Vagina (tissue), 2 donors: Measurements from ENCODE around the gene ARAP1.

Source experiments
- POLR2AphosphoS5 ChIP-seq, 2 donors: sonication (generic); formaldehyde crosslinking; IDR thresholded peaks; one replicate each; pipeline ENCODE4 v1.9.0; 2017; ENCODE audit warnings: antibody characterized with exemption in 2 of 2, mild to moderate bottlenecking in 2 of 2, low read depth in 1 of 2; ENCODE audit not compliant: insufficient read depth in 1 of 2
- TF ChIP-seq, protein P1 (sequence below), 3 experiments: fragments of 450-650 bp in 2 of 3; fragments of 200-600 bp in 1 of 3; sonication (generic) in 1 of 3; IDR thresholded peaks; one replicate each; pipeline ENCODE4 v1.5.1; 2017 to 2019; ENCODE audit warnings: antibody characterized with exemption in 3 of 3, mild to moderate bottlenecking in 2 of 3, moderate library complexity in 2 of 3

DNA sequence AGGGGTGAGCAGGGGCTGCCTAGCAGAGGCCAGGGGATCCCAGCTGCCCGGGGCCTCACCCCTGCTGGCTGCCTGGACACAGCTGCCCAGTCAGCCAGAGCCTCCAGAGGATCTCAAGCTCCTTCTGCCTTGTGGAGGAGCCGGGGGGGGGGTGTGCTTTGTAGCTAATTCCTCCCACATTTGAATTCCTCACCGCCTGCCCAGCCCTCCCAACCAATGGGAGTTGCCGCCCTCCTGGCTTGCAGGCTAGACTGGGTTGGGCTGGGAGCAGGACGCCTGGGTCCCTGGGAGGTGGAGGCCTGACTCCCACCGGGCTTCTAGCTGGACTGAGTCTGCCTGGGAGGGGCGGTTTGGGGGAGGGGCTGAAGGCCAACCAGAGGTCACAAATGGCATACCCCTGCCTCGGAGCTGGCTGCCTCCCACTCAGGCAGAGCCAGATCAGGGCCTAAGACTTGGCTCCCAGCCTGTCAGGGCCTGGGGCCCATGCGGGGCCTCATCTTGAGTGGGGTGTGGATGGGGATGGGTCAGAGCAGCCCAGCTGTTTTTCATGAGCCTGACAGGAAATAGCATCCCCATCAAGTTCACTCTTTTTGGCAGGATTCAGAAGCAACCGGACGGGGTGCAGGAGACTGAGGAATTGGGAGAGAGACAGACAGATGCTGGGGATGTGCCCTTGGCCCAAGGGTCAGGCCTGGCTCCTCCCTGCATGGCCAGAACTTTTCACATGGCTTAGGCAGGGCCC is 48.8 kb downstream of the ARAP1 start:
- TF ChIP-seq, protein P1, sequence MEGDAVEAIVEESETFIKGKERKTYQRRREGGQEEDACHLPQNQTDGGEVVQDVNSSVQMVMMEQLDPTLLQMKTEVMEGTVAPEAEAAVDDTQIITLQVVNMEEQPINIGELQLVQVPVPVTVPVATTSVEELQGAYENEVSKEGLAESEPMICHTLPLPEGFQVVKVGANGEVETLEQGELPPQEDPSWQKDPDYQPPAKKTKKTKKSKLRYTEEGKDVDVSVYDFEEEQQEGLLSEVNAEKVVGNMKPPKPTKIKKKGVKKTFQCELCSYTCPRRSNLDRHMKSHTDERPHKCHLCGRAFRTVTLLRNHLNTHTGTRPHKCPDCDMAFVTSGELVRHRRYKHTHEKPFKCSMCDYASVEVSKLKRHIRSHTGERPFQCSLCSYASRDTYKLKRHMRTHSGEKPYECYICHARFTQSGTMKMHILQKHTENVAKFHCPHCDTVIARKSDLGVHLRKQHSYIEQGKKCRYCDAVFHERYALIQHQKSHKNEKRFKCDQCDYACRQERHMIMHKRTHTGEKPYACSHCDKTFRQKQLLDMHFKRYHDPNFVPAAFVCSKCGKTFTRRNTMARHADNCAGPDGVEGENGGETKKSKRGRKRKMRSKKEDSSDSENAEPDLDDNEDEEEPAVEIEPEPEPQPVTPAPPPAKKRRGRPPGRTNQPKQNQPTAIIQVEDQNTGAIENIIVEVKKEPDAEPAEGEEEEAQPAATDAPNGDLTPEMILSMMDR (IDR thresholded peaks at IDR 0.05) = no peak
- peak in 1 of 2 donors; percentile 73 for TF ChIP-seq POLR2AphosphoS5 (IDR thresholded peaks at IDR 0.05; ENCODE audit: insufficient read depth in 1 of 2, low read depth in 1 of 2)
